SK-N-SH (cell line): ENCODE measurements around the gene SPSB1. TPM values are rescaled to one million over a fixed set of nuclear protein-coding genes. Genes with fewer than 3 reads are reported as not detected.

Source experiments
- CTCF ChIA-PET: fragments of 300-600, 350-600 bp; formaldehyde crosslinking; extraction: SDS; loops from one replicate; lab custom pipeline; 2021; lab: Yijun Ruan, JAX
- POLR2A ChIA-PET: fragments of 350-600 bp; sonication (Branson Sonifier 250); formaldehyde crosslinking; extraction: SDS; loops from one replicate; lab custom pipeline; 2020; ENCODE audit warnings: antibody characterized with exemption, inconsistent platforms; lab: Yijun Ruan, JAX
- DNase-seq: peaks from one replicate; pipeline ENCODE4 v3.0.0; 2012
- H2AFZ ChIP-seq: fragments of 200-600 bp; sonication (generic); 2 replicates; pipeline ENCODE4 v1.8.1; 2016; ENCODE audit warnings: antibody characterized with exemption, mild to moderate bottlenecking, low read depth
- H3F3A ChIP-seq: fragments of 200-600 bp; sonication (generic); replicated peaks from 2 replicates; pipeline ENCODE3; 2016; ENCODE audit warnings: antibody characterized with exemption, mild to moderate bottlenecking; ENCODE audit not compliant: insufficient read depth
- H3K27ac ChIP-seq, 2 experiments: fragments of 200-500 bp in 1 of 2; fragments of 200-600 bp in 1 of 2; sonication (Bioruptor generic) in 1 of 2; sonication (generic), shearing (Covaris generic) in 1 of 2; 2 replicates each; pipeline versions ENCODE4 v1.5.1 to v1.6.1; 2014 to 2016; ENCODE audit warnings: low read depth in 2 of 2, inconsistent platforms in 1 of 2, low read length in 1 of 2, mild to moderate bottlenecking in 1 of 2, mixed read lengths in 1 of 2
- H3K27me3 ChIP-seq: fragments of 200-600 bp; sonication (generic), shearing (Covaris generic); 2 replicates; pipeline ENCODE4 v1.6.1; 2016; ENCODE audit warnings: mixed run types; ENCODE audit not compliant: insufficient read depth
- H3K36me3 ChIP-seq, 2 experiments: fragments of 200-500 bp in 1 of 2; fragments of 200-600 bp in 1 of 2; sonication (Bioruptor generic) in 1 of 2; sonication (generic) in 1 of 2; replicated peaks in 1 of 2; 2 replicates each; pipeline versions ENCODE3 to v1.5.1; 2014 to 2016; ENCODE audit warnings: low read length in 1 of 2, mild to moderate bottlenecking in 1 of 2; ENCODE audit not compliant: insufficient read depth in 2 of 2, control insufficient read depth in 1 of 2
- H3K4me1 ChIP-seq, 2 experiments: fragments of 200-500 bp in 1 of 2; fragments of 200-600 bp in 1 of 2; sonication (Bioruptor generic) in 1 of 2; sonication (generic), shearing (Covaris generic) in 1 of 2; 2 replicates each; pipeline versions ENCODE4 v1.5.1 to v1.6.1; 2014 to 2016; ENCODE audit warnings: low read depth in 1 of 2, low read length in 1 of 2, mixed run types in 1 of 2; ENCODE audit not compliant: insufficient read depth in 2 of 2, control insufficient read depth in 1 of 2
- H3K4me2 ChIP-seq: fragments of 200-600 bp; sonication (generic), shearing (Covaris generic); 2 replicates; pipeline ENCODE4 v1.6.1; 2017; ENCODE audit warnings: mixed run types
- H3K4me3 ChIP-seq, 2 experiments: fragments of 200-500 bp in 1 of 2; fragments of 200-600 bp in 1 of 2; sonication (Bioruptor generic) in 1 of 2; sonication (generic), shearing (Covaris generic) in 1 of 2; 2 replicates each; pipeline versions ENCODE4 v1.5.1 to v1.8.1; 2014 to 2016; ENCODE audit warnings: low read depth in 2 of 2, inconsistent platforms in 1 of 2, low read length in 1 of 2, mild to moderate bottlenecking in 1 of 2, mixed read lengths in 1 of 2, moderate library complexity in 1 of 2
- H3K79me2 ChIP-seq: fragments of 200-600 bp; sonication (generic); 2 replicates; pipeline ENCODE4 v1.8.1; 2017; ENCODE audit warnings: mild to moderate bottlenecking; ENCODE audit not compliant: insufficient read depth
- H3K9ac ChIP-seq: fragments of 200-600 bp; sonication (generic); 2 replicates; pipeline ENCODE4 v1.6.1; 2017; ENCODE audit warnings: mixed run types
- H3K9me2 ChIP-seq: fragments of 200-600 bp; sonication (generic); 2 replicates; pipeline ENCODE4 v1.6.1; 2017; ENCODE audit warnings: mixed run types
- H3K9me3 ChIP-seq: fragments of 200-600 bp; sonication (generic); 2 replicates; pipeline ENCODE4 v1.6.1; 2017; ENCODE audit warnings: mixed run types, mild to moderate bottlenecking, moderate library complexity
- H4K20me1 ChIP-seq: fragments of 200-600 bp; sonication (generic); 2 replicates; pipeline ENCODE4 v1.6.1; 2017; ENCODE audit warnings: mild to moderate bottlenecking, mixed run types; ENCODE audit not compliant: insufficient read depth
- ELF1 ChIP-seq: IDR thresholded peaks from 2 replicates; pipeline ENCODE4 v1.4.0; 2012
- EP300 ChIP-seq, 2 experiments: IDR thresholded peaks; 2 replicates each; pipeline versions ENCODE4 v1.4.0 to v1.6.1; 2012; ENCODE audit warnings: borderline replicate concordance in 1 of 2, low read depth in 1 of 2, low read length in 1 of 2
- FOSL2 ChIP-seq: IDR thresholded peaks from 2 replicates; pipeline ENCODE4 v1.4.0; 2012; ENCODE audit warnings: low read depth, mild to moderate bottlenecking, moderate library complexity, borderline replicate concordance
- FOXM1 ChIP-seq: IDR thresholded peaks from 2 replicates; pipeline ENCODE4 v1.4.0; 2012; ENCODE audit warnings: low read depth, mild to moderate bottlenecking
- GABPA ChIP-seq: IDR thresholded peaks from 2 replicates; pipeline ENCODE4 v1.4.0; 2012; ENCODE audit warnings: low read depth, mild to moderate bottlenecking
- RAD21 ChIP-seq: IDR thresholded peaks from 2 replicates; pipeline ENCODE4 v1.6.1; 2012; ENCODE audit warnings: mild to moderate bottlenecking, low read length
- RCOR1 ChIP-seq: fragments of 150-350 bp; IDR thresholded peaks from 2 replicates; pipeline ENCODE4 v1.6.1; 2017; ENCODE audit warnings: antibody characterized with exemption, low read length
- RFX5 ChIP-seq: IDR thresholded peaks from 2 replicates; pipeline ENCODE4 v1.6.1; 2012; ENCODE audit warnings: mild to moderate bottlenecking, improper control_type of control experiment, low read length
- SIN3A ChIP-seq: IDR thresholded peaks from 2 replicates; pipeline ENCODE4 v1.6.1; 2012; ENCODE audit warnings: low read depth, mild to moderate bottlenecking, low read length, moderate library complexity, borderline replicate concordance
- TEAD4 ChIP-seq: IDR thresholded peaks from 2 replicates; pipeline ENCODE4 v1.4.0; 2012; ENCODE audit warnings: mild to moderate bottlenecking, borderline replicate concordance; ENCODE audit not compliant: insufficient read depth
- YY1 ChIP-seq: IDR thresholded peaks from 2 replicates; pipeline ENCODE4 v1.4.0; 2012; ENCODE audit warnings: low read depth, mild to moderate bottlenecking
- WGBS: methylation state at CpG from one replicate; pipeline ENCODE4 v1.1.6; 2017; ENCODE audit warnings: low lambda C conversion rate; 5-methylcytosine and 5-hydroxymethylcytosine counted together
- polyA plus RNA-seq, 3 experiments: library from polyadenylated mRNA; depleted of rRNA; stranded (reverse); fragments of >200 nt; gene quantifications; 2 replicates each; pipeline ENCODE4 v1.2.3, GENCODE V29; 2012
- TF ChIP-seq, protein P1 (sequence below): IDR thresholded peaks from 2 replicates; pipeline ENCODE4 v1.4.0; 2012; ENCODE audit warnings: low read depth, borderline replicate concordance
- TF ChIP-seq, protein P2 (sequence below): IDR thresholded peaks from 2 replicates; pipeline ENCODE4 v1.4.0; 2012; ENCODE audit warnings: low read depth
- TF ChIP-seq, protein P3 (sequence below): IDR thresholded peaks from 2 replicates; pipeline ENCODE4 v1.4.0; 2012; ENCODE audit warnings: low read depth, borderline replicate concordance
- TF ChIP-seq, protein P4 (sequence below): fragments of 200-600 bp; sonication (generic); IDR thresholded peaks from 2 replicates; pipeline ENCODE4 v1.6.1; 2017; ENCODE audit warnings: antibody characterized with exemption, mild to moderate bottlenecking, moderate library complexity
- TF ChIP-seq, protein P5 (sequence below): fragments of 150-350 bp; IDR thresholded peaks from 2 replicates; pipeline ENCODE4 v1.6.1; 2017; ENCODE audit warnings: antibody characterized with exemption, low read length, low read depth, borderline replicate concordance
- TF ChIP-seq, protein P6 (sequence below): fragments of 150-350 bp; IDR thresholded peaks from 2 replicates; pipeline ENCODE4 v1.6.1; 2016; ENCODE audit warnings: mild to moderate bottlenecking, low read depth, low read length

The SPSB1 gene
- polyA plus RNA-seq, 1 of the 3 experiments (the other 2 are of a cell fraction), result 9.2 TPM

DNA sequence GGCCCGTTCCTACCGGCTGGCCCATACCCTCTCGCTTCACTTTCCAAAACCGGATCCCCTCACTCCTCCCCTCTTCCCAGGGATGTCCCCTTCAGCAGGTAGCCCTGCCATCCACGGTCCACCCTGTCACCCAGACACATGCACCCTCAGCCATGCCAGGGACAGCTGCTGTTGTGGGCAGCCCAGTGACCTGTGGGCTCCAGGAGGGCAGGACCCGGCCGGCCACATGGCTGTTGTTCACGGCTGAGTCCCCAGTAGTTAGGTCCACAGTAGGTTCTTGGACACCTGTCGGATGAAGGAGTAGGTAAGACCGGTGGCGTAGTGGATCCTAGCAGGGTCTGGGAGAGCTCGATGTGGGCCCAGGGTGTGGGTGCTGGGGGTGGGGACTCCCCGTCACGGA is 12.5 kb downstream of the SPSB1 start:
- CTCF ChIA-PET, result no interaction called here
- 98% methylated on average over 9 of the region's 14 CpGs for whole genome bisulfite sequencing
- Histone ChIP-seq H4K20me1 (peaks cover 56% of the 10 kb centered on the region), H3K4me3 (no peak overlapping the region), H2AFZ (no peak overlapping the region), H3F3A (peaks cover 17% of the 10 kb centered on the region), H3K4me2 (no peak overlapping the region)
- TF ChIP-seq RAD21 (no peak), YY1 (no peak), FOXM1 (no peak), FOSL2 (no peak), ELF1 (no peak), GABPA (no peak), TEAD4 (no peak), RCOR1 (no peak), SIN3A (no peak), RFX5 (no peak), EP300 (IDR thresholded peaks at IDR 0.05; ENCODE audit: borderline replicate concordance in 1 of 2, low read depth in 1 of 2, low read length in 1 of 2) (no peak)
- TF ChIP-seq, protein P1, sequence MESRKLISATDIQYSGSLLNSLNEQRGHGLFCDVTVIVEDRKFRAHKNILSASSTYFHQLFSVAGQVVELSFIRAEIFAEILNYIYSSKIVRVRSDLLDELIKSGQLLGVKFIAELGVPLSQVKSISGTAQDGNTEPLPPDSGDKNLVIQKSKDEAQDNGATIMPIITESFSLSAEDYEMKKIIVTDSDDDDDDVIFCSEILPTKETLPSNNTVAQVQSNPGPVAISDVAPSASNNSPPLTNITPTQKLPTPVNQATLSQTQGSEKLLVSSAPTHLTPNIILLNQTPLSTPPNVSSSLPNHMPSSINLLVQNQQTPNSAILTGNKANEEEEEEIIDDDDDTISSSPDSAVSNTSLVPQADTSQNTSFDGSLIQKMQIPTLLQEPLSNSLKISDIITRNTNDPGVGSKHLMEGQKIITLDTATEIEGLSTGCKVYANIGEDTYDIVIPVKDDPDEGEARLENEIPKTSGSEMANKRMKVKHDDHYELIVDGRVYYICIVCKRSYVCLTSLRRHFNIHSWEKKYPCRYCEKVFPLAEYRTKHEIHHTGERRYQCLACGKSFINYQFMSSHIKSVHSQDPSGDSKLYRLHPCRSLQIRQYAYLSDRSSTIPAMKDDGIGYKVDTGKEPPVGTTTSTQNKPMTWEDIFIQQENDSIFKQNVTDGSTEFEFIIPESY, result no peak
- TF ChIP-seq, protein P2, sequence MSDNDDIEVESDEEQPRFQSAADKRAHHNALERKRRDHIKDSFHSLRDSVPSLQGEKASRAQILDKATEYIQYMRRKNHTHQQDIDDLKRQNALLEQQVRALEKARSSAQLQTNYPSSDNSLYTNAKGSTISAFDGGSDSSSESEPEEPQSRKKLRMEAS, result no peak
- TF ChIP-seq, protein P3, sequence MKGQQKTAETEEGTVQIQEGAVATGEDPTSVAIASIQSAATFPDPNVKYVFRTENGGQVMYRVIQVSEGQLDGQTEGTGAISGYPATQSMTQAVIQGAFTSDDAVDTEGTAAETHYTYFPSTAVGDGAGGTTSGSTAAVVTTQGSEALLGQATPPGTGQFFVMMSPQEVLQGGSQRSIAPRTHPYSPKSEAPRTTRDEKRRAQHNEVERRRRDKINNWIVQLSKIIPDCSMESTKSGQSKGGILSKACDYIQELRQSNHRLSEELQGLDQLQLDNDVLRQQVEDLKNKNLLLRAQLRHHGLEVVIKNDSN, result no peak
- TF ChIP-seq, protein P4, sequence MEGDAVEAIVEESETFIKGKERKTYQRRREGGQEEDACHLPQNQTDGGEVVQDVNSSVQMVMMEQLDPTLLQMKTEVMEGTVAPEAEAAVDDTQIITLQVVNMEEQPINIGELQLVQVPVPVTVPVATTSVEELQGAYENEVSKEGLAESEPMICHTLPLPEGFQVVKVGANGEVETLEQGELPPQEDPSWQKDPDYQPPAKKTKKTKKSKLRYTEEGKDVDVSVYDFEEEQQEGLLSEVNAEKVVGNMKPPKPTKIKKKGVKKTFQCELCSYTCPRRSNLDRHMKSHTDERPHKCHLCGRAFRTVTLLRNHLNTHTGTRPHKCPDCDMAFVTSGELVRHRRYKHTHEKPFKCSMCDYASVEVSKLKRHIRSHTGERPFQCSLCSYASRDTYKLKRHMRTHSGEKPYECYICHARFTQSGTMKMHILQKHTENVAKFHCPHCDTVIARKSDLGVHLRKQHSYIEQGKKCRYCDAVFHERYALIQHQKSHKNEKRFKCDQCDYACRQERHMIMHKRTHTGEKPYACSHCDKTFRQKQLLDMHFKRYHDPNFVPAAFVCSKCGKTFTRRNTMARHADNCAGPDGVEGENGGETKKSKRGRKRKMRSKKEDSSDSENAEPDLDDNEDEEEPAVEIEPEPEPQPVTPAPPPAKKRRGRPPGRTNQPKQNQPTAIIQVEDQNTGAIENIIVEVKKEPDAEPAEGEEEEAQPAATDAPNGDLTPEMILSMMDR, result no peak
- TF ChIP-seq, protein P5, sequence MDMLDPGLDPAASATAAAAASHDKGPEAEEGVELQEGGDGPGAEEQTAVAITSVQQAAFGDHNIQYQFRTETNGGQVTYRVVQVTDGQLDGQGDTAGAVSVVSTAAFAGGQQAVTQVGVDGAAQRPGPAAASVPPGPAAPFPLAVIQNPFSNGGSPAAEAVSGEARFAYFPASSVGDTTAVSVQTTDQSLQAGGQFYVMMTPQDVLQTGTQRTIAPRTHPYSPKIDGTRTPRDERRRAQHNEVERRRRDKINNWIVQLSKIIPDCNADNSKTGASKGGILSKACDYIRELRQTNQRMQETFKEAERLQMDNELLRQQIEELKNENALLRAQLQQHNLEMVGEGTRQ, result no peak
- TF ChIP-seq, protein P6, sequence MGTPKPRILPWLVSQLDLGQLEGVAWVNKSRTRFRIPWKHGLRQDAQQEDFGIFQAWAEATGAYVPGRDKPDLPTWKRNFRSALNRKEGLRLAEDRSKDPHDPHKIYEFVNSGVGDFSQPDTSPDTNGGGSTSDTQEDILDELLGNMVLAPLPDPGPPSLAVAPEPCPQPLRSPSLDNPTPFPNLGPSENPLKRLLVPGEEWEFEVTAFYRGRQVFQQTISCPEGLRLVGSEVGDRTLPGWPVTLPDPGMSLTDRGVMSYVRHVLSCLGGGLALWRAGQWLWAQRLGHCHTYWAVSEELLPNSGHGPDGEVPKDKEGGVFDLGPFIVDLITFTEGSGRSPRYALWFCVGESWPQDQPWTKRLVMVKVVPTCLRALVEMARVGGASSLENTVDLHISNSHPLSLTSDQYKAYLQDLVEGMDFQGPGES, result no peak
- TF ChIP-seq, all 33 proteins: peak for 0
- H3K27ac ChIP-seq, result no peak overlapping the region
- H3K36me3 ChIP-seq, result no peaks in the 10 kb centered on the region
- POLR2A ChIA-PET, result no interaction called here
- no peaks in the 10 kb centered on the region for H3K9me3 ChIP-seq
- no peaks in the 10 kb centered on the region for H3K27me3 ChIP-seq
- peaks cover 69% of the 10 kb centered on the region for H3K79me2 ChIP-seq
- no peak overlapping the region for H3K9ac ChIP-seq
- peaks cover 7 to 14% of the 10 kb centered on the region in 2 experiments for H3K4me1 ChIP-seq
- DNase-seq, result no peak
- H3K9me2 ChIP-seq, result no peaks in the 10 kb centered on the region
